Adrenal gland (tissue), 12 donors: ENCODE measurements around the gene NR2F1. TPM values are rescaled to one million over a fixed set of nuclear protein-coding genes. Genes with fewer than 3 reads are reported as not detected.

ENCODE experiments used
- DNase-seq, 7 donors: peaks; one replicate each; pipeline ENCODE4 v3.0.0-alpha.2; 2019 to 2020
- H3K27ac ChIP-seq, 5 donors: fragments of 200-600 bp; sonication (generic) in 4 of 5; 1 replicate in 3 of 5; 2 replicates in 2 of 5; pipeline versions ENCODE4 v1.5.1 to v1.8.0; 2016 to 2020; ENCODE audit warnings: mild to moderate bottlenecking in 1 of 5
- H3K27me3 ChIP-seq: fragments of 200-600 bp; 2 replicates; pipeline ENCODE4 v1.8.0; 2021
- H3K36me3 ChIP-seq, 2 donors: fragments of 200-600 bp; replicated peaks in 1 of 2; 1 replicate in 1 of 2; 2 replicates in 1 of 2; pipeline versions ENCODE4 v1.5.1 to v1.8.0; 2018 to 2022
- H3K4me1 ChIP-seq, 2 donors: fragments of 200-600 bp; replicated peaks in 1 of 2; 1 replicate in 1 of 2; 2 replicates in 1 of 2; pipeline versions ENCODE4 v1.5.1 to v1.8.0; 2018 to 2021
- H3K4me3 ChIP-seq, 4 donors: fragments of 200-600 bp; sonication (generic) in 3 of 4; one replicate each; pipeline ENCODE4 v1.5.1; 2016 to 2018
- H3K9me3 ChIP-seq, 3 donors: fragments of 200-600 bp; sonication (generic) in 1 of 3; replicated peaks in 1 of 3; 1 replicate in 2 of 3; 2 replicates in 1 of 3; pipeline versions ENCODE4 v1.5.1 to v1.8.0; 2016 to 2021
- POLR2A ChIP-seq, 2 donors: fragments of 450-650 bp; IDR thresholded peaks; one replicate each; pipeline ENCODE4 v1.6.1; 2017; ENCODE audit warnings: antibody characterized with exemption in 2 of 2, mild to moderate bottlenecking in 2 of 2, moderate library complexity in 1 of 2
- WGBS, 4 donors: extraction: QIAGEN DNeasy Blood & Tissue Kit in 2 of 4; methylation state at CpG; one replicate each; pipeline versions ENCODE4 v1.1.5 to v1.1.7; 2013 to 2017; 5-methylcytosine and 5-hydroxymethylcytosine counted together
- intact Hi-C, 2 donors: fragments of 100-400 bp; cut with DNase I; formaldehyde crosslinking; loops; one replicate each; pipeline versions ENCODE4 v1.14.1 to v1.15.0; 2022 to 2023
- microRNA counts, 2 donors: library from miRNA; unstranded; fragments of <30 nt; microRNA quantifications; one replicate each; lab custom pipeline; 2016
- polyA plus RNA-seq, 3 donors: library from polyadenylated mRNA; stranded (reverse); fragments of 200-250 nt in 2 of 3; fragments of 350-450 nt in 1 of 3; fragmentation: Illumina TruSeq in 1 of 3; extraction: RNeasy Lipid Tissue Mini Kit (QIAGEN cat#74804) in 1 of 3; gene quantifications; one replicate each; pipeline ENCODE4 v1.2.3, GENCODE V29; 2013 to 2014
- total RNA-seq, 9 donors: library from RNA; depleted of rRNA in 4 of 9; stranded (reverse); fragments of >200 nt in 4 of 9; fragments of 120-200 nt in 1 of 9; fragmentation: NEBNext Ultra II Directional in 1 of 9; extraction: Animal tissue kit (Norgen Biotek cat#: 25700) in 1 of 9; gene quantifications; one replicate each; pipeline versions ENCODE4 v1.1.0 to v1.2.4, GENCODE V29; 2013 to 2023
- TF ChIP-seq, protein P1 (sequence below), 6 experiments: fragments of 450-650 bp in 4 of 6; fragments of 200-600 bp in 2 of 6; sonication (generic) in 1 of 6; IDR thresholded peaks; 1 replicate in 5 of 6; 2 replicates in 1 of 6; pipeline versions ENCODE4 v1.5.1 to v1.8.0; 2016 to 2021; ENCODE audit warnings: antibody characterized with exemption in 6 of 6, mild to moderate bottlenecking in 2 of 6, moderate library complexity in 1 of 6
- donor health status: healthy with polysubstance abuse.
- donor health status: Bipolar disorder and iron deficiency.
- donor health status: DM: yes; HTN: yes; CAD: no.
- donor health status: DM: no; HTN: no; CAD: no.
- donor health status: DM: no; HTN: no; CAD: no.
- donor health status: DM: yes; HTN: yes; CAD: no.

The NR2F1 gene
- total and polyA plus RNA-seq, 12 donors: 22.4 to 195 (median 68.2) TPM

DNA sequence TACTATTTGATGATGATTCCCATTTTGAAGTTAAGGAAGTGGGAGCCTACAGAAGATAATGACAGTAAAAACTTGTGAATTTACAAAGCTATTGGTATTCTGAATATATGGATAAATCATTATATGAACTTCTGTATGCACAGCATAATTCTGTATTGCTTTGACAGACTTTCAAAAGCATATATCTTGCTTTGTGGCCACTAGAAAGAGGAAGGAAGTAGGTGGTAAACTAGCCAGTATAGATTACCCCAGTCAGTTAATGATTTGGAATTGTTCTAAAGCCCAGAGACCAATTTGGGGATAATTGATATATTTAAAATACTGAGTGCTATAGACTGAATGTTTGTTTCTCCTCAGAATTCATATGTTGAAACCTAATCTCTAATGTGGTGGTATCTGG lies 53.0 kb downstream of the NR2F1 start:
- H3K27ac ChIP-seq: no peak overlapping the region
- no peaks in the 10 kb centered on the region for H3K27me3 ChIP-seq
- no peak overlapping the region for H3K4me3 ChIP-seq
- intact Hi-C loops: no loop called here
- no peaks in the 10 kb centered on the region for H3K9me3 ChIP-seq
- DNase-seq: no peak
- H3K36me3 ChIP-seq: no peaks in the 10 kb centered on the region
- H3K4me1 ChIP-seq: no peaks in the 10 kb centered on the region
- TF ChIP-seq, protein P1, sequence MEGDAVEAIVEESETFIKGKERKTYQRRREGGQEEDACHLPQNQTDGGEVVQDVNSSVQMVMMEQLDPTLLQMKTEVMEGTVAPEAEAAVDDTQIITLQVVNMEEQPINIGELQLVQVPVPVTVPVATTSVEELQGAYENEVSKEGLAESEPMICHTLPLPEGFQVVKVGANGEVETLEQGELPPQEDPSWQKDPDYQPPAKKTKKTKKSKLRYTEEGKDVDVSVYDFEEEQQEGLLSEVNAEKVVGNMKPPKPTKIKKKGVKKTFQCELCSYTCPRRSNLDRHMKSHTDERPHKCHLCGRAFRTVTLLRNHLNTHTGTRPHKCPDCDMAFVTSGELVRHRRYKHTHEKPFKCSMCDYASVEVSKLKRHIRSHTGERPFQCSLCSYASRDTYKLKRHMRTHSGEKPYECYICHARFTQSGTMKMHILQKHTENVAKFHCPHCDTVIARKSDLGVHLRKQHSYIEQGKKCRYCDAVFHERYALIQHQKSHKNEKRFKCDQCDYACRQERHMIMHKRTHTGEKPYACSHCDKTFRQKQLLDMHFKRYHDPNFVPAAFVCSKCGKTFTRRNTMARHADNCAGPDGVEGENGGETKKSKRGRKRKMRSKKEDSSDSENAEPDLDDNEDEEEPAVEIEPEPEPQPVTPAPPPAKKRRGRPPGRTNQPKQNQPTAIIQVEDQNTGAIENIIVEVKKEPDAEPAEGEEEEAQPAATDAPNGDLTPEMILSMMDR (IDR thresholded peaks at IDR 0.05): no peak
- no peak for TF ChIP-seq POLR2A (IDR thresholded peaks at IDR 0.05)

DNA sequence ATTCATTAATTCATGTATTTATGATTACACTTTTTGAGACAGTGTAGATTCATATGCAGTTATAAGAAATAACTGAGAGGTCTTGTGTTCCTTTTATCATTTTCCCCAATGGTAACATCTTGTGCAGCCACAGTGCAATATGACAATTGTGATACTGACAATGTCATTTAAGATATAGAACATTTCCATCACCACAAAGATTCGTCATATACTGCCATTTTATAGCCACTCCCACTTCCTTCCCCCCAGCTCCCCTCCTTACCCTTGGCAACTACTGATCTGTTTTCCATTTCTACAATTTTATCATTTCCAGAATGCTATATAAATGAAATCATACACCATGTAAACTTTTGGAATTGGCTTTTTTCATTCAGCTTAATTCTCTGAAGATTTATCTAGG lies 53.8 kb downstream of the NR2F1 start:
- intact Hi-C loops: no loop called here
- Histone ChIP-seq H3K9me3 (no peaks in the 10 kb centered on the region), H3K36me3 (no peaks in the 10 kb centered on the region), H3K27ac (no peak overlapping the region), H3K4me3 (no peak overlapping the region), H3K4me1 (no peaks in the 10 kb centered on the region), H3K27me3 (no peaks in the 10 kb centered on the region)
- 73 to 92% (median 79%) methylated on average over 1 of the region's 1 CpG for WGBS, 4 donors
- no peak for TF ChIP-seq POLR2A (IDR thresholded peaks at IDR 0.05)
- TF ChIP-seq, protein P1 (IDR thresholded peaks at IDR 0.05): no peak
- no peak for DNase-seq

- H3K4me3 ChIP-seq: no peak overlapping the region
- WGBS, 4 donors: 69 to 84% (median 81%) methylated on average over 2 of the region's 2 CpGs
Observed at GRCh38 chr5:93637697-93638096, 54.7 kb downstream of the NR2F1 start.

GRCh38 chr5:93642526-93642925 lies 59.5 kb downstream of the NR2F1 start:
- WGBS, 4 donors: 94 to 100% (median 98%) methylated on average over 3 of the region's 3 CpGs
- H3K4me1 ChIP-seq: no peaks in the 10 kb centered on the region
- no peaks in the 10 kb centered on the region for H3K9me3 ChIP-seq
- no peaks in the 10 kb centered on the region for H3K36me3 ChIP-seq
- TF ChIP-seq, protein P1 (IDR thresholded peaks at IDR 0.05): no peak
- TF ChIP-seq POLR2A (IDR thresholded peaks at IDR 0.05): no peak
- H3K4me3 ChIP-seq: no peak overlapping the region
- no peaks in the 10 kb centered on the region for H3K27me3 ChIP-seq
- no peak overlapping the region for H3K27ac ChIP-seq
- intact Hi-C loops: no loop called here
- no peak for DNase-seq

More at GRCh38 chr5:93637697-93638096, 54.7 kb downstream of the NR2F1 start:
- DNase-seq: no peak
- TF ChIP-seq, protein P1 (IDR thresholded peaks at IDR 0.05): no peak
- intact Hi-C loops: no loop called here
- H3K27me3 ChIP-seq: no peaks in the 10 kb centered on the region
- H3K27ac ChIP-seq: no peak overlapping the region
- no peaks in the 10 kb centered on the region for H3K4me1 ChIP-seq
- H3K36me3 ChIP-seq: no peaks in the 10 kb centered on the region
- no peaks in the 10 kb centered on the region for H3K9me3 ChIP-seq

MicroRNA genes within 50 kb of the gene (microRNA counts, 767-probe panel; counts per million panel counts)
- microRNA hsa-miR-2277-3p (lab: Ali Mortazavi, UCI) (0 counts per million in 2 donors), microRNA hsa-miR-2277-5p (lab: Ali Mortazavi, UCI) (0 counts per million in 2 donors)

Other genes starting within 250 kb of the NR2F1 start
- gene NR2F1-AS1, start 2.0 kb upstream of the NR2F1 start, total RNA-seq: 10 to 100 TPM; 13.2 to 42.0 (median 27.5) TPM
- 100 to 1,000 TPM in 1 of 3 donors, 10 to 100 TPM in 2; 20.8 to 107 (median 62.1) TPM for gene NR2F1-AS1, start 2.0 kb upstream of the NR2F1 start, polyA plus RNA-seq
- 1 to 10 TPM in 3 of 9 donors, under 1 TPM in 6; 0.28 to 4.2 (median 0.79) TPM for gene POU5F2, start 158.4 kb downstream of the NR2F1 start, total RNA-seq
- under 1 TPM; 0.02 to 0.48 (median 0.07) TPM for gene POU5F2, start 158.4 kb downstream of the NR2F1 start, polyA plus RNA-seq